SK-N-MC (cell line): ENCODE measurements around the gene FGF12.

Experiments
- DNase-seq: peaks from one replicate; pipeline ENCODE4 v3.0.0-alpha.2; 2011; ENCODE audit warnings: low read depth, low spot score
- H3K27ac ChIP-seq: fragments of 200-600 bp; sonication (generic); 2 replicates; pipeline ENCODE4 v1.5.1; 2016; ENCODE audit warnings: mixed run types
- H3K36me3 ChIP-seq: fragments of 200-600 bp; sonication (generic); 2 replicates; pipeline ENCODE4 v1.6.1; 2017; ENCODE audit warnings: antibody characterized with exemption, low read length, mixed read lengths; ENCODE audit not compliant: insufficient read depth
- H3K4me3 ChIP-seq: fragments of 200-600 bp; sonication (generic); 2 replicates; pipeline ENCODE4 v1.5.1; 2016
- H3K9ac ChIP-seq: fragments of 200-600 bp; sonication (generic); 2 replicates; pipeline ENCODE4 v1.8.0; 2017; ENCODE audit warnings: mixed run types, mixed read lengths; ENCODE audit not compliant: insufficient read length
- H3K9me3 ChIP-seq: fragments of 200-600 bp; sonication (generic); 2 replicates; pipeline ENCODE4 v1.6.1; 2017; ENCODE audit warnings: low read depth, mild to moderate bottlenecking, antibody characterized with exemption, low read length, moderate library complexity, mixed read lengths
- EZH2 ChIP-seq: fragments of 200-600 bp; sonication (generic); IDR thresholded peaks from one replicate; pipeline ENCODE4 v1.6.1; 2017; ENCODE audit warnings: antibody characterized with exemption
- FOXP2 ChIP-seq: optimal IDR thresholded peaks from 2 replicates; pipeline ENCODE3; 2011; ENCODE audit warnings: mild to moderate bottlenecking, moderate library complexity; ENCODE audit not compliant: insufficient read depth; ENCODE audit errors: extremely low read length, control extremely low read depth
- POLR2AphosphoS5 ChIP-seq: IDR thresholded peaks from 2 replicates; pipeline ENCODE4 v1.6.1; 2012; ENCODE audit warnings: mild to moderate bottlenecking, low read depth, low read length, borderline replicate concordance

FGF12 gene

DNA sequence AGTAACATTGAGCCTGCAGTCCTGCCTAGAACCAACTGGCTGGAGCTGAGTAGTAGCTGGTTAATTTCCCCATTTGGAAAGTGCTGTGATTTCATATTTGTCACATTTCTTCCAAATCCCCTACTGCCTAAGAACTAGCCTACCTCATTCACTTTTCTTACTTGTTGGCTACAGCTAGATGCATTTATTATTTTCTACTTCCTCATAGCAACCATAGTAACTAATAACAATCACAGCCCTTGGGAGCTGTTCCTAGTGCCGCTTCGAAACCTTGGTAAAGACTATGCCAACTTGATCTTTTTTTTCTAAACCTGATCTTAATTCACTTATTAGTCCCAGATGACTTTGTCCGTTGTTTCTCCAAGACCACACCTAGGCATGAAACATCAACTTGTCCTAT is 240.3 kb downstream of the FGF12 start:
- Histone ChIP-seq H3K36me3 (no peaks in the 10 kb centered on the region), H3K4me3 (no peak overlapping the region), H3K27ac (no peak overlapping the region), H3K9me3 (no peaks in the 10 kb centered on the region), H3K9ac (no peak overlapping the region)
- TF ChIP-seq POLR2AphosphoS5, result no peak
- TF ChIP-seq EZH2, result no peak
- TF ChIP-seq FOXP2, result no peak
- no peak for DNase-seq

DNA sequence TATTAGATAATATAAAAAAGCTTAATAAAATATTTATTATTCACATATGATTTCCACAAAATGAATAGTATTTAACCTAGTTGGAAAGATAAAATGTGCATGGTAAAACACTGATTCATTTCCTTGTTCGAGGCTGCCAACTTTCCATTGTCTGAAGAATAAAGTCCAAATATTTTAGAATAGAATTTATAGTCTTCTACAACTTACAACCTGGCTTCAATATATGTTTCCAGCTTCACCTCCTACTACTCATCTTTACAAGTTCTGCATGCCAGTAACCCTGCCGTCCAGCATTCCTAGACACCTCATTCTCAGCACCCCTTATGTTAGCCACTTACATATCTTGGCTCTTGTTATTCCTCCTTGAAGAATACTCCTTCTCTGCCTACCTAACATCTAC is 244.5 kb downstream of the FGF12 start:
- Histone ChIP-seq H3K27ac (no peak overlapping the region), H3K36me3 (no peaks in the 10 kb centered on the region), H3K4me3 (no peak overlapping the region), H3K9me3 (no peaks in the 10 kb centered on the region), H3K9ac (no peak overlapping the region)
- no peak for DNase-seq
- no peak for TF ChIP-seq FOXP2
- TF ChIP-seq POLR2AphosphoS5, result no peak

DNA sequence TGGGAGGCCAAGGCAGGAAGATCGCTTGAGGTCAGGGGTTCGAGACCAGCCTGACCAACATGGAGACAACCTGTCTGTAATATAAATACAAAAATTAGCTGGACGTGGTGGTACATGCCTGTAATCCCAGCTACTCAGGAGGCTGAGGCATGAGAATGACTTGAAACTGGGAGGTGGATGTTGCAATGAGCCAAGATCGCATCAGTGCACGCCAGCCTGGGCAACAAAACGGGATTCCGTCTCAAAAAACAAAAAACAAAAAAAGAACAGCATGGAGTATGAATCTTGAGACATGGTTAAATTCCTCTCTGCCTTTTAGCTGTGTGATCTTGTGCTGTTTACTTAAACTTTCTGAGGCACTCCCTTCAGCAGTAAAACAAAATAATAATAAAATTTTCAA is 244.9 kb downstream of the FGF12 start:
- H3K9me3 ChIP-seq, result no peaks in the 10 kb centered on the region
- DNase-seq, result no peak
- TF ChIP-seq POLR2AphosphoS5 (no peak), EZH2 (no peak), FOXP2 (no peak)
- H3K36me3 ChIP-seq, result no peaks in the 10 kb centered on the region
- H3K4me3 ChIP-seq, result no peak overlapping the region
- no peak overlapping the region for H3K9ac ChIP-seq
- no peak overlapping the region for H3K27ac ChIP-seq

DNA sequence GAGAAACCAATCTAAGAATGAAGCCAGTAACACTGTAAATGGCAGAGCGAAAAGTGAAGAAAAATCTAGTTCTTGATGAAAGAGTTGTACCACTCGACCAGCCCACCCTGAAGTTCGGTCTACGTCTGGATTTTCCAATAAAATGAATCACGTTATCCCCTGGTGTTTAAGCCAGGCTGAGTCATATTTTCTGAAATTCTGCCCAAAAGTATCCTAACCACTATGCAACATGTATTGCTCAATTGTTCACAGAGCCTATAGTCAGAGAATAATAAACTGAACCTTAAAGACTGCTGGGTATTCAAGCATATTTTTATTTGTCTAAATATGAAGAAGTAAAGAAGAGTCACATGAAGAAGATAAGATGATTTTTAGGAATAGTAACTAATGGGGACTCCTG is 245.7 kb downstream of the FGF12 start:
- Histone ChIP-seq H3K9me3 (no peaks in the 10 kb centered on the region), H3K27ac (no peak overlapping the region), H3K36me3 (no peaks in the 10 kb centered on the region), H3K4me3 (no peak overlapping the region), H3K9ac (no peak overlapping the region)
- no peak for TF ChIP-seq EZH2
- DNase-seq, result no peak

DNA sequence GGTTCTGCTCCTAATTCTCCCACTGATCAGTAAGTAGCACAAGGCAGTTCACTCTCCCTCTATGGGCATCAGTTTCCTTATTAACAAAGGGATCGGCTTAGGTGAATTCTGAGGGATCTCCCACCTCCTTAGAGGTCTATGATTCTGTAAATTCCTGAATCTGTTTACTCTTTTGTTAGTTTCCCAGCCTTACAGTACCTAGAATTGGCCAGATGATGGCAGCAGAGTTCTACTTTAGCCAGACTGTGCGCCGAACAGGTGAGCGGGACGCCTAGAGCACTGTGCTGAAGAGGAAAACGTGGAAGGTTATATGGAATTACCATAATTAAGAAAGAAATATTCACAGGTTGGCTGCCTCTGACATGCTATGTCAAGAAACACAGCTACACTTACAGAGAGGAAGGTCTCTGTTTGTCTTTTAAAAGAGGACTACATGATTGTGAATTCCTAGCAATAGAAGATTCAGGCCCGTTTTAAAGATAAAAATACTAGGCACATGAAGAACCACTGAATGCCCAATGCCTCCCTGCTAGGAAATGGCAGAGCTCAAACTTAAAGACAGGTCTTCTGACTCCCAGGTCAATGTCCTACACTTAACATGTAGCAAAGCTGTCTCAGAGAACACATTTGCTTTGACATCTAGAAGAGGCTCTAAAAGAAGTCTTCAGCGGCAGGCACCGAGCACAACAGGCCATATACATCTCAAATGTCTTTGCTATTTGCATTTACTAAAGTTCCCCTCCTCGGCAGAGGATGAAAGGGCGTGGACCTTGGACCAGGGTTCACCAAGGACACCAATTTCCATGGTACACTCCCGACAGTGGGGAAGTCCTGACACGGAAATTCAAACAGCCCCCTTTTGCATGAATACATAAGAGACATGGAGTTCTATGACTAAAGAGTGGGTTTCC is 259.9 kb downstream of the FGF12 start:
- H3K36me3 ChIP-seq, result no peaks in the 10 kb centered on the region
- TF ChIP-seq POLR2AphosphoS5, result no peak
- TF ChIP-seq FOXP2, result no peak
- no peak for TF ChIP-seq EZH2
- H3K27ac ChIP-seq, result no peak overlapping the region
- no peaks in the 10 kb centered on the region for H3K9me3 ChIP-seq
- H3K4me3 ChIP-seq, result no peak overlapping the region
- peak; percentile 53 for DNase-seq
- no peak overlapping the region for H3K9ac ChIP-seq

DNA sequence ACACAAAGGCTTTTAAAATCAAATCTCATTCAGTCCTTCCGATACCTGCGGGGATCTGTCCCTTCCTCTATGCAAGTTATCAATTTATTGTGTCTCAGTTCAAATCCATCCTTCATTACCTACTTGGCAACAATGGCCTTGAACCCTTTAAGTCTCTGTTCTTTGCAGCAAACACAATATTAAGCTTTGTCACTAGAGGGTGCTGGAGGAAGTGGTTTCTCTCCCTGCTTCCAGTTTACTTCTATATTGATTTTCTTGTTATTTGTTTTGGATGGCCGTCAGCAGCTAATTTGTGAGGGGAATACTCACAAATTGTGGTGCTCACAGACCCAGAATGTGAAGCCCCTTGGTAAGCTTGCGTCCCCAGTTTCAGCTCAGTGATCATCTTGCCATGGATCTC is 278.3 kb downstream of the FGF12 start:
- Histone ChIP-seq H3K9ac (no peak overlapping the region), H3K4me3 (no peak overlapping the region), H3K27ac (no peak overlapping the region), H3K9me3 (no peaks in the 10 kb centered on the region), H3K36me3 (no peaks in the 10 kb centered on the region)
- DNase-seq, result no peak
- no peak for TF ChIP-seq POLR2AphosphoS5
- TF ChIP-seq EZH2, result no peak
- TF ChIP-seq FOXP2, result no peak

DNA sequence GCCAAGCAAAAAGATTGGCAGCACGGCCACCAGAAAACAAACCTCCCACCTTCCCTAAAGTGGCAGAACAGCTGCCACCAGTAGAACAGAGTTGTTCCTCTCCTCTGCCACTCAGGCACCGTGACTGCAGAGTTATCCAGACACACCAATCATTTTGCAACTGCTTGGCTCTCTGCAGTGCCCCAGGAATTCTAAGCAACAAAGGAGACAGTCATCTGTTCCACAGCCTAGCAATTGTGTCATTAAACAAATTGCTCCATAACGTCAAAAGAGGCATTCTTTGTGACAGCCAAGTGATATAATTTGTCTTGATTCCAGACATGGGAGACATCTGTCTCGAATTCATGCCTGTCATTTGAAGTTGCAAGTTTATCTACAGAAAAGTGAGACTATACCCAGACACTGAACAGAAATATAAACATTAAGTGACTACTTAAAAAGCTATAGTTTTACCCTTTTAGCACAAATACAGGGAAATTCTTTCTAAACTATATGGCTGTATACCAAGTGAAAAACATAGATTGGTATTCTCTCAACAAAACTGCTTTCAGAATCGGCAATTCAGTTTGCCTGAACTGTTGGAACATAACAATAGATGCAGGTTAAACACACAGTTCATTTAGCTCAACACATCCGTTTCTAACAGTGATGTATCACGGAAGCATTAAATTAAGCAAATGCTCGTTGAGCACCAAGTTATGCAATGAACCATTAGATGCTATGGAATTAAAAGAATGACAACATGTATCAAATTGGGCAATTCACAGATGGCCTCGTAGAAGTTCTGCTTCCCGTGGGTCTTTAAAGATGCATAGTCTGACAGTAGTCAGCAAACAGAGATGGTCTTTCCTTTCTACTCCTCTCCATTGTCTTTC is 281.3 kb downstream of the FGF12 start:
- H3K27ac ChIP-seq, result no peak overlapping the region
- no peaks in the 10 kb centered on the region for H3K9me3 ChIP-seq
- no peak overlapping the region for H3K9ac ChIP-seq
- TF ChIP-seq EZH2 (no peak), POLR2AphosphoS5 (no peak), FOXP2 (no peak)
- H3K36me3 ChIP-seq, result no peaks in the 10 kb centered on the region
- DNase-seq, result no peak
- no peak overlapping the region for H3K4me3 ChIP-seq

DNA sequence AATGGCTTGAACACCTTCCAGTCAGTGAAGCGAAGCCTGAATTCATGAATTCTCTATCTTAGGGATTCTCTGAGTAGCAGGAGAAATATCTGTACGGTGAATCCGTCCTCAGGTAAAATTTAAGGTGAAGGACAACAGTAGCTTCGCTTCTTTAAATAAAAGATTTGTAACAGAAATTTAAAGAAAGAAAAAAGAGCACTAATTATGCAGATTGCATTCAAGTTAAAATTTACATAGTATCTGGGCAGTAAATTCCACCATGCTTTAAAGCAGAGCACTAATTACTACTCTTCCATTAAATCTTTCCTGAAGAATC is 282.6 kb downstream of the FGF12 start:
- no peak for TF ChIP-seq POLR2AphosphoS5
- no peak for TF ChIP-seq EZH2
- TF ChIP-seq FOXP2, result no peak
- DNase-seq, result no peak
- H3K27ac ChIP-seq, result no peak overlapping the region
- H3K9ac ChIP-seq, result peak overlapping the region; percentile 8
- no peaks in the 10 kb centered on the region for H3K9me3 ChIP-seq
- H3K36me3 ChIP-seq, result no peaks in the 10 kb centered on the region
- H3K4me3 ChIP-seq, result no peak overlapping the region
